ENCODE measurements around the gene TNRC6C.

TNRC6C gene

DNA sequence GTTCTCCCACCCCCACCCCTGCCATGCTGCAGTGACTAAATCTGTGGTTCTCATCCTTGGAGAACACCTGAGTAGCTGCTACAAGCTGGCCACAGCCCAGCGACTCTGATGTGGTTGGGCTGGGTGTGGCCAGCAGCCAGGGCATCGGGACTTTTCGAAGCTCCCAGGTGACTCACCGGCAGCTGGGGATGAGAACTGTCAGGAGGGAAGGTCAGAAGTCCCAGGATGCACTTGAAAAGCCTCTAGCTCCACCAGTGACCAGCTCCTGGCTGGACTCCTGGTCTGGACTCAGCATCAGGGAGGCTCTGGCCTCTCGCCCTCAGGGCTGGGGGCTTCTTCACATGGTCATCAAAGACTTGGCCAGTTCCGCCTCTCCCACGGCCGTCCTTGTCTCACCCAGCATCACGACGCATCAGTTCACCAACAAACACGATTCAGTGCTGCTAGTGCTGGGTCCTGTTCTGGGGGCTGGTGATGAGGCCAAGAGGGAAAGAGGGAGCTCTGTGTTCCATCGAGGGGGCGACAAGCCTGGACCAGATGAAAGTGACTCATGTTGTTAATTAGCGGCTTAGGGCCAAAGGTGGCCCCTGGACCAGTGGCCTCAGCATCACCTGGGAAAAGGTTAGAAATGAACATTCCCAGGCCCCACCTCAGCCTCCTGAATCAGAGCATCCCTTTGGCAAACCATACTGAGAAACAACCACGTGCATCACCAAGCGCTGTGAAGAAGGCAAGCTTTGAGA lies 183.8 kb downstream of the TNRC6C start:
- DNase-seq: peak; percentile 67 to 78 (median 73)

DNA sequence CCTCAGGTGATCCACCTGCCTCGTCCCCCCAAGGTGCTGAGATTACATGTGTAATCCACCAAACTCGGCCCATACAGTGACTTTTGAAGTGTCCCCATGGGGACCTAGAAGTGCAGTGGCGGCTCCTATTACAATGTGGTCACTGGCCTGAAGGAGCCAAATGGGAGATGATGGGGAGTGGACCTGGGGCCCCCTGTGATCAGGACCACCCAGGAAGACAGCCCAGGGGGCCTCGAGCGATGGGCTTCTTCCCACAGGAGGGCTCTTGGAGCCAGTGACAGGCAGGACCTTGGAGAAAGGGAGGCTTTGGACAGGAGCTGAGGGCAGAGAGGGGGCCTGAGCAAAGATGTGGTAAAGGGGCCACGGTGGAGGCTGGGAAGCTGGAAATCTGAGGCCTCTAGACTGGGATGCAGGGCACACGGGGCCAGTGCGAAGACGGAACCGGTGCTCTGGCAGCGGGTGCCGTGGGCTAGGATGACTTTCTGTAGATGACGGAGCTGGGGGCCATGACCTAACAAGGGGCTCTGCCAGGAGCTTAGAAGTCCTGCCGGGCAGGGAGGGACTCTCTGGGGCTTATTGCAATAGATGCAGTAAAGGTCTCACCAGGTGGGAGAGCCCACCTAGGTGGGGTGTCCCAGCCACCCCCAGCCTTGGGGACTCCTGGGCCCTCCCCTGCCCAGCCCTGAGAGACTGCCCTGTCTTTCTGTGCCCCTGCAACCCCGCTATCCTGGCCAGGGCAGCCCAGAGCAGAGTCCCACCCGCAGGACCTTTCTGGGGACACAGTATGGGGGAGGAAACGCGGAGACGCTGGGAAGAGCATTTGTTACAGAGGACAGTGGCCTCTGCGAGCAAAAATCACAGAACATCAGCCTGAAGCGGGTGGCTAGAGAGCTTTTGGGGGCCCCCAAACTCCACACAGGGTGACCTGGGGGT lies 185.0 kb downstream of the TNRC6C start:
- DNase-seq: no peak

DNA sequence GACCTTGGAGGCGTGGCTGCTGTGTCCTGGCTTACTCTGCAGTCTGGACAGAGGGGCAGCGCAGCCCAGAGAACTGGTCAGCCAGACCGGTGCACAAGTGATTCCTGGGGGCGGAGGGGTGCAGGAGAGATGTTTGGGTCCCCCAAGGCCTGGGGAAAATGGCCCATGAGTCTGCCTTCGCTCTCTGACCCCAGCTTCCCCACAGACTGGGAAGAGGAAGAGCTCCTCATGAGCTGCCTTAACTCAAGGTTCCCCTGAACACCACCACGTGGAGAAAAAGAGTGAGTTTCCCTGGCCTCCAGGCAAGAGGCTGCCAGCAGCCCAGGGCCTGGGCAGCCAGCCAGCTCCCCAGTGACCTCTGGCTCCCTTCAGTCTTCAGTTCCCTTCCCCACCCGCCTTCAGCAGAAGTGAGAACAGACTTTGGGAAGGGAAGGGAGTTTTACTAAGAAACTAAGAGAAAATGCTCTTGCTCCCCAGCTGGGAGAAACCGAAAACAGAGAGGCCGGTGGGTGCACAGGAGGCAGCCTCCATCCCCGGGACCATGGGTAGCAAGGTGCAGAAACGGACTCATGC lies 185.7 kb downstream of the TNRC6C start:
- DNase-seq: peak; percentile 96 to 98 (median 97)

DNA sequence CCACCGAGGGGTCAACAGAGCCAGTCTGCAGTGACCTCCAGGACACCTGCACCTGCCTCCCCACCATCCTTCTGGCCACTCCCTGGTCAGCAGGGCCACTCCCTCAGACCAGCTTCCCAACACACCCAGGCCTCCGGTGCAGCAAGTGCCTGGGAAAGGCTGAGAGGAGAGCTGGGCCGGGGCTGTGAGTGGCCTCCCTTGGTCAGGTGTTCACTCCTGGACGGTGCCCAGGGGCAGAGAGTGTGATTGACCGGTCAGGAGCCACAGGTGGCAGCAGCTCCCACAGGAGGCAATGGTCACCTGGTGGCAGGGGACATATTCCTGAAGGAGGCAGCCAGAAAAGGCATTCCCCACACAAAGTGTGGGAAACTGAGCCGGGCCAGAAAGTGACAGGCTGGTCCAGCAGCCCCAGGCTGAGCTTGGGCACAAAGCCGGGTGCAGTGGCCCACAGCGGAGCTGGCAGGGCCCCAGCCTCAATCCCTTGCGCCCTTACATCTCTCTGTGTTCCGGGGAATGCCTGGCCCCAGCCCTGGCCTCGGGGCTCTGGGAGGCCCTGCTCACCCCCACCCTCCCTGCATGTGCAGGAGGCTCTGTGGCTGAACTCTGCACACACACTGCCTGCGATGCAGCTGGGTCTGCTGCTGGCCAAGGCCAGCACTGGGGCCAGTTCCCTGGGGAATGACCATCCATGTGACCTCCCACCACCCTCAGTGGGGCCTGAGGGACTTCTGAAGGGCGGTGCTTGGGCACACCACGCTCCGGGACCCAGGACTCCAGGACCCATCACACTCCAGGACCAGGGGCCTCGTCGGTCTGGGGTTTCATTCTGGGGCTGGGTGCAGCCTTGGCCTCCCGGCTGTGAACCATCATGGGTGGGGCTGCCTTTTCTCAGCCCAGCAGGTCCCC lies 186.5 kb downstream of the TNRC6C start:
- DNase-seq: no peak

DNA sequence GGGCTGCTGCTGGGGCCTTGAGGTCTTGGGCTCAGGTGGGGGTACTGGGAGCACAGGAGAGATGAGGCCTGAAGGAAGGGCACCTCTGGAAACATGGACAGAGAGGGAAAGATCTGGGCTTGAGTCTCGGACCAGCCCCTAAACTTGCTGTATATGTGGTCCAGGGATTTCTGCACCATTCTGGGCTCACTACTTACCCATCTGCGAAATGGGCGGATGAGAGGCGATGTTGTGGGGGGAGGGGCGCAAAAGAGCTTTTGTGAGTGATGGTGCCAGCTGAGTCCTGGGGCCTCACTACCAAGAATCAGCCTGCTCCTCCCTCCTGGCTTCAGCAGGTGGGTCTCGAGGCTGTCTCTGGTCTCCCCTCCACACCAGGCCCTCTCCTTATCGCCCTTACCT lies 188.0 kb downstream of the TNRC6C start:
- DNase-seq: no peak

DNA sequence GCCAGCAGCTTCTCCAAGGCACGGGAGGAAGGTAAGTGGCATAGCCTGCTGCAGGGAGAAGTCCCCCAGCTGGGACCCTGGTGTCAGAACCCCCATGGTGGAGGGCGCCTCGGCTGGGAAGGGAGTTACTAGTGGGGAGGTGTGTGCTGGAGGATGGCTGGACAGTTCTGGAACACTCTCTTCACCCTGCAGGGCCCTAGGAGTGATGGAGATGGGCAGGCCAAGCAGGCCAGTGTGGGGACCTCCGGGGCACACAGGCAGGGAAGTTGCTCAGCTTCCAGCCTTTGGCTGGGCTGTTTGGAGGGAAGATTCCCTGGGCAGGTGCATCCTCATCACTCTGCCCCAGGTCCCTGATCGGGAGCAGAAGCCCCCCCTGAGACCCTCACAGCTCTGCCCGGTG lies 188.4 kb downstream of the TNRC6C start:
- DNase-seq: no peak

DNA sequence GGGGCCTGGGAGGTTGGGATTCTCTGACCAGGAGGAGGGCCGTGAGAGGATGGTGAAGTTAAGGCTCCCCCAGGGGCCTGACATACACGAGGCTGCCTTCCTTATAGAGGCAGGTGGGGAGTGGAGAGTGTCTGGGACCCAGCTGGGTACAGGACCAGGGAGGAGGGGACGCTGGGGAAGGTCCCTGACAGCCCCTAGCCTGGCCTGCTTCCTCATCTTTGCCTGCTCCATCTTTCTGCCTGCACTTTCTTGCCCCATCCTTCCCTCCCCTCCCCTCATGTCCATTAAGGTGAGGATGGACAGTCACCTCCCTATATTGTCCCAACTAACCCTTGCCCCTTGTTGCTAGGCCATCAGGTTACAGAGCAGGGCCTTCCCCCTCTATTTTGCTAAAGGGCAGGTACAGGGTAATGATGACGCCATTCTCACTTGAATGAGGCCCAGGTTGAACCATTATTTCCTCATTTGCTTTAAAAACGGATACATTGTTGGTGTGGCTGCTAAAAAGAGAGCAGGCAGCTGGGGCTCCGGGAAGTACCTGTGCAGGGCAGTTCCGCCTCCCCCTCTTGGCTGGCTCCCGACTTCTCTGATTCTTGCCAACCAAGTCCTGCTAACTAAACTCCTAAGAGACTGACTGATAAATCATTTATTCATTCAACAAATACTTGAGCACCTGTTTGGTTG lies 189.0 kb downstream of the TNRC6C start:
- DNase-seq: no peak

DNA sequence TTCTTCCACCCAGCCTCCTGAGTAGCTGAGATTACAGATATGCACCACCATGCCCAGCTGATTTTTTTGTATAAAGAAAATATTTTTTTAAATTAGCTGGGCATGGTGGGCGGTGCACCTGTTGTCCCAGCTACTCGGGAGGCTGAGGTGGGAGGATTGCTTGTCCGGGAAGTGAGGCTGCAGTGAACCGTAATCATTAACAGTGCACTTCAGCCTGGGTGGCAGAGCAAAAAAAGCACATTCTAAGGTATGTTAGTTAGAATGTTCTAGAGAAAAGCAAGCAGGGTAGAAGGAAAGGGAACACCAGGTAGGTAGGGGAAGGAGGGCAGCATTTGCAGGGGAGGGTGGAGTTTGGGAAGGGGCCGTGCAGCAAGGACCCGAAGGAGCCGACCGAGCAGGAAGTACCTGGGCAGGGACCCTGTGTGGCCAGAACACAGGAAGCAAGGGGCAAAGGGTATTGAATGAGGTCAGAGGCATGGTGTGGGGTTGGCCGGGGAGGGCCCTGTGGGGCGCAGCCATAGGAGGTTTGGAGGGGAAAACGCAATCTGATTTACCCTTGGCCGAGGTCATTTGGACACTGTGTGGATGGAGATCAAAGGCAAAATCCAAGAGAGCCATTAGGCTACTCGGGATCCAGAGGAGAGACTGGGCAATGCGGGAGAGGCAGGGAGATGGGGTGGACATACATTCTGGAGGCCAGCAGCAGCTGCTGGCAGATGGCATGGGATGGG lies 189.9 kb downstream of the TNRC6C start:
- DNase-seq: no peak

DNA sequence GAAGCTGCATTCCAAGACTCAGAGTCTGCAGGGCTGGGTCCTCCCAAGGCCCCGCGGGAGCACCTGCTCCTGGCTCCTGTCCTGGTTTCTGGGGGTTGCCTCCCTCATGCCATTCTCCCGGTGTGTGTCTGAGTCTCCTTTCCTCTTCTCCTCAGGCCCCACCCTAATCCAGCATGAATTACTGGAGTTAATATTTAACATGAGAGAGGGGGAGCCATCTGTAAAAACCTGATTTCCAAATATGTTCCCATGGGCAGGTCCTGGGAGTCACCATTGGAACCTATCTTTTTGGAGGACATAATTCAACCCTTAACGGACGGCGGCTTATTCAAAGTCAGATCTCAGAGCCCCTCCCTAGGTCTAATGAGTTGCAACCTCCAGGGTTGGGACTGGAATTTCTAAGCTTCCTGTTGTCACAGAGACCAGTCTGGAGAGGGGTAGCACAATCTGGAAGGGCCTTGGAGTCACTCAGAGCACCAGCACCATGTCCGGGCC lies 193.1 kb downstream of the TNRC6C start:
- no peak for DNase-seq

DNA sequence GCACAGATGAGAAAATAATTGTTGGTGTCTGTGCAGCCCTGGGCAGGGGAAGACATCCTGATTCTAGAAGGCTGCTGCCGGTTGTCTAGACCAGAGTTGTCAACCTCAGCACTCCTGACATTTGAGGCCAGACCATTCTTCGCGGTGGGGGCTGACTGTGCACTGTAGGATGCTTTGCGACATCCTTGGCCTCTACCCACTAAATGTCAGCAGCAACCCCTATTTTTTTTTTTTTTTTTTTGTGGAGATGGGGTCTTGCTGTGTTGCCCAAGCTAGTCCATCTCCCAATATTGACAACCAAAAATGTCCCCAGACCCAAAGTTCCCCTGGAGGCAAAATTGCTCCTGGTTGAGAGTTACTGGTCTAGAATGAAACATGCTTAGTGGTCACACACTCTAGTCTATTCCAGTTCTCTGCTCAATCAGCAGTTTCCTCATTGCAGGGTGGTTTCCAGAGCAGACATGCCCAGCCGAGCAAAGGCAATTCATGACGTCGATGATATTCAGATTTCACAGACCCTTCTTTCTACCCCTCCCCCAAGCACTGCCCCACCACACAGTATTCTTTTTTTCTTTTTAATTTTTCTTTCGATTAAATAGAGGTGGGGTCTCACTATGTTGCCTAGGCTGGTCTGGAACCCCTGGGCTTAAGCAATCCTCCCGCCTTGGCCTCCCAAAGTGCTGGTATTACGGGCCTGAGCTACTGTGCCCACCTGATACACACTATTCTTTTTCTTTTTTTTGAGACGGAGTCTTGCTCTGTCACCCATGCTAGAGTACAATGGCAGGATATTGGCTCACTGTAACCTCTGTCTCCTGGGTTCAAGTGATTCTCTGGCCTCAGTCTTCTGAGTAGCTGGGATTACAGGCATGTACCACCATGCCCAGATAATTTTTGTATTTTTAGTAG lies 196.7 kb downstream of the TNRC6C start:
- DNase-seq: peak; percentile 88 to 92 (median 92)

Data from suppressor macrophage treated with lipopolysaccharide for 1 hour (primary cell).